GM19463 (cell line): Measurements from ENCODE around the gene ZNF565.
"Not testable (repeated sequence)": the region's sequence is repeated elsewhere in the genome, so short reads cannot be mapped to it uniquely, and the experiment has no call there.

Experiments used
- ATAC-seq: cut with Tn5 transposase; IDR thresholded peaks from one replicate; pipeline ENCODE4 v1.9.1; 2021; ENCODE audit warnings: mild to moderate bottlenecking, moderate library complexity; ENCODE audit not compliant: unreplicated experiment

ZNF565 gene

DNA sequence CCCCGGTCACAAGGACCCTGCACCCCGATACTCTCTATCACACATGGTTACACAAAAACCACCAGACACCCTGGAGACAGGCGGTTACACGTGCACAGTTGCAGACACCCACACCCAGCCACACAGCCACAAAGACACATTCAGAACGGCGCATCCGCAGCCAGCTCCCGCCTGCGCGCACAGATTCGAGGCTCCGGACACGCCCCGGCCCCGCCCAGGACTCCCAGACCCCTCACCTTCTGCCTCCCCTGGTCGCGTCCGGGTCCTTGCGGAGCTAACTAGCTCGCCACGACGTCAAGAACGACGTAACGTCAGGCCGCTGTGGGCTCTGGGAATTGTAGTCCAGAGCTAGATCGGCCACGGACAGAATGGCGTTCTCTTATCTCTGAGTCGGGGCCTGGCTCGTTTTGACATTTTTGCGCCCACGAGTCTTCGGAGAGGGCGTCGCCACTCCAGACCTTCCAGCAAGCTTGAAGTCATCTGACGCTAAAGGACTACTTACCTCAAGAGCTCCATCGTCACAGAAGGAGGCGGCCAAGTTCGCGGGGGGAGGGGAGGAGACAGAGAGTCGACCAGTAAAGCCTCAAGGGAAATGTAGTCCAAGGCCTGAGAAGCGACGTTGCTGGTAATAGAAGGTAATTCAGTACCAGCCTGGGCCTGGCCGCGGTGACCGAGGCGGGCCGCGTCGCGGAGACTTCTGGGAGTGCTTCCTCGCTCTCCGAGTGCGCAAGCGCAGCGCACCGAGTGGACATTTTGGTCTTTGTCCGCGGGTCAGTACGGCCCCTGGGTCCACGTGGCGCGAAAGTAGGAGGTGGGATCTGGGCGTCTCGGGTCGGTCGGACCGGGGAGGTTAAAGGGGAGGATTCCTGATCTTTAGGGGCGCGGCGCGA is at the start of gene ZNF565, which contains the start of gene ZNF146:
ZNF565 (minus strand) TSS at position 280 of the 890 bp plus-strand sequence. CDS start 12,680 bp downstream, outside the sequence.
ZNF146 (plus strand) TSS at position 721 of the 890 bp plus-strand sequence. CDS start 21,335 bp downstream, outside the sequence.
- ATAC-seq: peak; percentile 88

DNA sequence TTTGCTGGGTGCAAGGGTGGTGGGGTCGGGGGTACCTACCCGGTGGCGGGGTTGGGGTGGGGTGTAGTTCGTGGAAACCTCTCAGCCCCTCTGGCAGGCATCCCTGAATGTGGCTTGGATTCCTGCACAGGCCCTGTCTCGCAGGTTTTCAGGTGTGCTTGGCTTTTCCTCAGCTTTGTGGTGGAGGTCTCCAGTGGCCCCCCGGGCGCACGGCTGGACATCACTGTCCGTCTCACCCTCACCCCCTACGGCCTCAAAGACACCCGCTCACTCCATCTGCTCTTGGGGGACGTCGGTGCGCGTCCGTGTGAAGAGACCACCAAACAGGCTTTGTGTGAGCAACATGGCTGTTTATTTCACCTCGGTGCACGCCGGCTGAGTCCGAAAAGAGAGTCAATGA is 44.7 kb upstream of the ZNF565 start:
- ATAC-seq: no peak

DNA sequence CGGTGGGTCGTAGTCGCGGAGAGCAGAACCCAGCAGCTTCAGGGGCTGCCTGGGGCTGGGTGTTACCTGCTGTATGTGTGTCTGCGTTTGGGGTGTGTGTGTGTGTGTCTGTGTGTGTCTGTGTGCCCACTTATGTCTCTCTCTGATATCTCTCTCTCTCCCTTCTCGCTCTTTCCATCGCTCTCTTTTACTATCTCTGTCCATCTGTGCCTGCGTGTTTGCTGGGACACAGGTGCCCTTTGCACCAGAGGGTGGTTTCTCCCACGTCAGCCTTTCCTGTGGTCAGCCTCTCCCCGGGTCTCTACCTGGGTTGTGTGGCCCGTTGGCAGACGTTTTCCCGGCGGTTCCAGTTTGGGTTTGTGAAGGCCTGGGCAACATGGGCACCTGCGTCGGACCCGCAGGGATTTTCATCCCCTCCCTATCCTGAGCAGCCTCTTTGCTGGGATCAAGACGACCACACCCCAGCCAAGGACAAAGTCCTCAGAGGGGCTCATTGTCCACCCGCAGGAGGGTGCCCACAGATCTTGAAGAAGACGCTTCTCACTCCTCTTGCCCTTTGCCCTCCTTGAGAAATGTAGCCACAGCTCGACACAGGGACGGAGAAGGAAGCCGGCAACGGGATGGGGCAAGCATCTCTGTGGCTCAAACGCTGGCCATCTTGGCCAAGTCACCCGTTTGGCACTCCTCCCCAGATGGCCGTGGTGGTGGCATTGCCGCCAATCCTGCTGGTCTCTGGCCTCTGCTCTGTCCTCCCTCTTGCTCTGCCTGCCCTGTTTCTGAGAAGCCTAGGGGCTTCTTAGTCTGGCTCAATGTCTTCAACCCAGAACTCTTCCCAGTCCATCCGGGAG is 43.8 kb upstream of the ZNF565 start:
- ATAC-seq: no peak

DNA sequence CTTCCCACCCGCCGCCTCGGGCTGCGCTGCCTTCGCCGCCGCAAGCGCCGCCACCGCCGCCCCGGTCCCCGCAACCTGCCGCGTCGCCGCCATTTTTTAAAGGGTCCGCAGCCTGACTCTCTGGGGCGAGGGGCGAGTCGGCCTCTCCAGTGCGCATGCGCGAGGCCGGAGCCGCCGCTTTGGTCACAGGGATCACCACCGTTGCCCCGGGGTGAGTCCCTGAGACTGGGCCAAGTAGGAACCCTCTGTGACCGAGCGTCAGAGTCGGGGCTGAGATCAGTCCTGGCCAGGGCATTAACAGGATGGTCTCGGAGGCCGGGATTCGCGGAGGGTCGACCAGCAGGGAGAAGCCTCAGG is 43.0 kb upstream of the ZNF565 start:
- no peak for ATAC-seq

DNA sequence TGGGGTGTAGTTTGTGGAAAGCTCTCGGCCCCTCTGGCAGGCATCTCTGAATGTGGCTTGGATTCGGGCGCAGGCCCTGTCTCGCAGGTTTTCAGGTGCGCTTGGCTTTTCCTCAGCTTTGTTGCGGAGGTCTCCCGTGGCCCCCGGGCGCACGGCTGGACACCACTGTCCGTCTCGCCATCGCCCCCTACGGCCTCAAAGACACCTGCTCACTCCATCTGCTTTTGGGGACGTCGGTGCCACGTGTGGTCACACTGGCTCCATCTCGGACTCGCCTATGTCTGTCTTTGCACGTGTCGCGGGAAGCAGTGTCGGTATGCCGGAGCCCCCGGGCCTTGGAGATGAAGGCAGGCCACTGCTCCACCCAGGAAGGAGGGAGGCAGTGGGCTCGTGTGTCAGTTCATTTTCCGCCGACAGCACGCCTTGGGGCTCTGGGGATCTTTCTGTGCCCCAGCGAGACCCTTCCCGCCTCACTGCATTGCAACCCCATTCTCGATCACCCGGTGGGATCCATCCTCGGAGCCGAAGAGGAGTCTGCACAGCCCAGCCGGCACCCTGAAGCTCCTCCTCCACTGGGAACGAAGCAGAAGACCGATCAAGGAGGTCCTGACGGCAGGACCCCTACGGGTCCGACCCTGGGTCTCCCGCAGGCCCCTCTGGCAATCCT is 42.5 kb upstream of the ZNF565 start:
- no peak for ATAC-seq

DNA sequence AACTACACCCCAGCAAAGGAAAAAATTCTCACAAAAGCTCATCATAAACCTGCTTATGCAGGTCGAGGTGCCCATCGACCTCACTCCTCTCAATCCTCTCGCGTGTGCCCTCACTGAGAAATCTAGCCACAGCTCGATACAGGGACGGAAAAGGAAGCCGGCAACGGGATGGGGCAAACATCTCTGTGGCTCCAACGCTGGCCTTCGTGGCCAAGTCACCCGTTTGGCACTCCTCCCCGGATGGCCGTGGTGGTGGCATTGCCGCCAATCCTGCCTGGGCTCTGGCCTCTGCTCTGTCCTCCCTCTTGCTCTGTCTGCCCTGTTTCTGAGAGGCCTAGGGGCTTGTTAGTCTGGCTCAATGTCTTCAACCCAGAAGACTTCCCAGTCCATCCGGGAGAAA is 41.6 kb upstream of the ZNF565 start:
- ATAC-seq: no peak

DNA sequence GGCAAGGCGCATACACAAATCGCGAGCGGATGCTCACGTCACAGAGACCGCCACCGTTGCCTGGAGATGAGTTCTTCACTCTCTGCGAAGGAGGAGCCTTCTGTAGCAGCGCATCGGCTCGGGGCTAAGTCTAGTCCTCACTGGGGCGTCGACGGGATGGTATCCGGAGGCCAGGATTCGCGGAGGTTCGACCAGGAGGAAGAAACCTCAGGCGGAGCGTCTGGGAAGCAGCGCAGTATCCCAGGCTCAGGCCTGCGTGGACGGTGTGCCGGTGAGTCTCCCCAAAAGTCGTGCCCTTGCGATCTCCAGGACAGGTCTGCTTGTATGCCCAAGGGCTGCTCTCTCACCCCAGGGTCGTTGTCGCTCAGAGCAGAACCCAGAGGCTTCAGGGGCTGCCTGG is 40.9 kb upstream of the ZNF565 start:
- no peak for ATAC-seq

DNA sequence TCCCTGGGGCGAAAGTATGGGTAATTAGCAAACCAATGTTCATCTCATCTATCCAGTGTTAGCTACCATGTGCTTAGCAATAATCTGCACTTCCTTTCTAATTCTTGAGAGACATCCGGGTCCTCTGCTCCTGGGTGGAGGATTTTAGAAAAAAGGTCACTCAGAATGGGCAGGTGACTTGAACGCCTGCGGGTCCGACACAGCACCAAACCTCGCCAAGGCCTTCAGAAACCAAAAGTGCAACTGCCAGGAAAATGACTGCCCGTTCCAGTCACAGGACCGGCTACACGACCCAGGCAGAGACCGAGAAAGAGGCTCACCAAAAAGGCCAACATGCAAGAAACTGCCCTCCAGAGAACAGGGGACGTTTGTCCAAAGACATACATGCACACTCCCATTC is 40.4 kb upstream of the ZNF565 start:
- ATAC-seq: no peak

DNA sequence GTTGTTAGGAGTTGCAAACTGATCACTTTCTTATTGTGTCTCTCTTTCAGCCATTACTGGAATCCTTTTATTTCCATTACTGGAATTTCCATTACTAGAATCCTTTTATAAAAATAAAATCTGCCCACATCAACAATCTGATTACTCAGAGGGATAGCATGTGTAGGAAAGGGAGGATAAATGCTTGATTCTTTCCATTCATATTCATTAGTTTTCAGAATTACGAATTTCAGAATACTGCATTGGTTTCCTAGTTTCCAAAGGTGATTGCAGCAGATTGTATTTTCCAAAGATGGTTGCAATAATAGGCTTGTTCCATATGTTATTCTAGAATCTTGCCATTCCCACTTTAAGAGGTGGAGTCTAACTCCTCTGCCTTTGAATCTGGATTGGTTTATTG is 37.6 kb upstream of the ZNF565 start:
- ATAC-seq: no peak

DNA sequence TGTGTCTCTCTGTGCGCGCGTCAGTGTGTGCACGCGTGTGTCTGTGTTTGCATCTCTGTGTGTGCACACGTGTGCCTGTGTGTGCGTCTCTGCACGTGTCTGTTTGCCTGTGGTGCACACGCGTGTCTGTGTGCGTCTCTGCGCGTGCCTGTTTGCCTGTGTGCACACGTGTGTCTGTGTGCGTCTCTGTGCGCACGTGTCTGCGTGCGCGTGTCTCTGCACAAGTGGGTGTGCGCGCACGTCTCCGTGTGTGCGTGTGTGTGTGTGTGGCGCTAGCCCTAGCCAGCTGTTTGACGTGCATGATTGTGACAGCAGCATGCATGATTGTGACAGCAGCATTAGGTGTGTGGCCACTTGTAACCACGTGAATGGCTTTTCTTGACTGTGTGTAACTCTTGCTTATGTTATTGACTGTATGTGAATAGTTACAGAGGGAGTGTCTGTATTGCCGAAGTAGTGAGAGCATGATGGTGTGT is 31.6 kb upstream of the ZNF565 start:
- no peak for ATAC-seq

DNA sequence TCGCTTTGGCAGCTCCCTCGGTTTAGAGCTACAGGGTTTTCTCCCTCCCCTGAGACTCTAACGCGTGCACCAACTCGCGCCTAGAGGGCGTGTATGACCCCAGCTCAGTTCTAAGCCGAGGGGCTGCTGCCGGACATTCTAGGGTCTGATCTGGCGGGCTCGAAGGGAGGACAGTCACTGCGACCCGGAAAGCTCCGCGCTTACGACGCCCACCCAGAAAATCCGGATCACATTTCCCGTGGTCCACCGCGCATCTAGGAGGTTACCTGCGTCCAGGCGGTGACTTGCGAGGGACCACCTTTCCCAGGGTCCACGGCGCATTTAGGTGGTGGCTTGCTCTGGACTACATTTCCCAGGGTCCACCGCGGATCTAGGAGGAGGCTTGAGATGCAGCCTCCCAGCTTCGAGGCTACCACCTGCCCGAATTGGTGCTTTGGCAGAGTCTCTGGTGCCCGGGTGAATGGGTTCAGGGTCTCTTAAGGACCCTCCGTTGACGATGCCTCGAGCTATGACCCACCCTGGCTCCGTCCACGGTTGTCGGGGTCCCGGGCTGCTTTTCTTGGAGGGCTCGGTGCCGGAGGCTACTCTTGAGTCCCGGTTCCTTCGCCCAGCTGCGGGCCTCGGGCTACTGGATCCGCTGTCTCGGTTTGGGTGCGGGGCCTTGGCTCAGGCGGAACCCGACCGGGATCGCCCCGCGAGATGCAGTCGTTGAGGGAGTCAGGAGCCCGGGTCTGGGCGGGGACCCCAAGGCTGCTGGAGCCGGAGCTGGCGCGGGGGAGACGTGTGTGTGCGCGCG is 30.9 kb upstream of the ZNF565 start:
- ATAC-seq: no peak

DNA sequence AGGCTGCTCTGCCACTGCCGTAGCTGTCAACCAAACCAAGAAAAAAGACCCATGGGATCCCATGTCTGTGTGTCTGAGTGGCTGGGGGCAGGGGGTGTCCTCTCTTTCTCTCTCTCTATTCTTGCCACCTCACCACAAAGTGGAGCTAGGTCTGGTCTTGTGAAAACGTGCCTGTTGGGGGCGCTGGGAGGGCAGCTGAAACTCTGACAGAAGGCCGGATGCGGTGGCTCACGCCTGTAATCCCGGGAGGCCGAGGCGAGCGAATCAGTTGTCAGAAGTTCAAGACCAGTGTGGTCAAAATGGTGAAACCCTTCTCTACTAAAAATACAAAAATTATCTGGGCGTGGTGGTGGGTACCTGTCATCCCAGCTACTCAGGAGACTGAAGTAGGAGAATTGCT is 29.6 kb upstream of the ZNF565 start:
- ATAC-seq: no peak

DNA sequence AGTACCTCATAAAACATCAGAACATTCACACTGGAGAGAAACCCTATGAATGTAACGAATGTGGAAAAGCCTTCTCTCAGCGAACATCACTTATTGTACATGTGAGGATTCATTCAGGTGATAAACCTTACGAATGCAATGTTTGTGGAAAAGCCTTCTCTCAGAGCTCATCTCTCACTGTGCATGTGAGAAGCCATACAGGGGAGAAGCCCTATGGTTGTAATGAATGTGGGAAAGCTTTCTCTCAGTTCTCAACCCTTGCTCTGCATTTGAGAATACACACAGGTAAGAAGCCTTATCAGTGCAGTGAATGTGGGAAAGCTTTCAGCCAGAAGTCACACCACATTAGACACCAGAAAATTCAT is 22.5 kb upstream of the ZNF565 start:
- no peak for ATAC-seq

DNA sequence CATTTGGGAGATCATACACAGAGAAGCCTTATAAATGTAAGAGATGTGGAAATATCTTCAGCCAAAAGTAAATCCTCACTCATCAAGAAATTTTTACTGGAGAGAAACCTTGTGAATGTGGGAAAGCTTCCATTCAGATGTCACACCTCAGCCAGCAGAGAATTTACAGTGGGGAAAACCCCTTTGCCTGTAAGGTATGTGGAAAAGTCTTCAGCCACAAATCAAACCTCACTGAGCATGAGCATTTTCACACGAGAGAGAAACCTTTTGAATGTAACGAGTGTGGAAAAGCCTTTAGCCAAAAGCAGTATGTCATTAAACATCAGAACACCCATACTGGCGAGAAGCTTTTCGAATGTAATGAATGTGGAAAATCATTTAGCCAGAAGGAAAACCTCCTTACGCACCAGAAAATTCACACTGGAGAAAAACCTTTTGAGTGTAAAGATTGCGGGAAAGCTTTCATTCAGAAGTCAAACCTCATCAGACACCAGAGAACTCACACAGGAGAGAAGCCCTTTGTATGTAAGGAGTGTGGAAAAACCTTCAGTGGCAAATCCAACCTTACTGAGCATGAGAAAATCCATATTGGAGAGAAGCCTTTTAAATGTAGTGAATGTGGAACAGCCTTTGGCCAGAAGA is 22.0 kb upstream of the ZNF565 start:
- ATAC-seq: no peak

DNA sequence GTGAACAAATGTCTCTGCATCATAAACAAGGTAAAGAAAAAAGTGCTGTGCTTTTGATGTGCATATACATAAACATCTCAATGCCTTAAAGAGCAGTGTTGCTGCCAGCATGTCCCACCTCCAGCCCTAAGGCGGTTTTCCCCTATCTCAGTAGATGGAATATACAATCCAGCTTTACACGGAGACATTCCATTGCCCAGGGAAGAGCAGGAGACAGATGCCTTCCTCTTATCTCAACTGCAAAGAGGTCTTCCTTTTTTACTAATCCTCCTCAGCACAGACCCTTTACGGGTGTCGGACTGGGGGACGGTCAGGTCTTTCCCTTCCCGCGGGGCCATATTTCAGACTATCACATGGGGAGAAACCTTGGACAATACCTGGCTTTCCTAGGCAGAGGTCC is 19.2 kb upstream of the ZNF565 start:
- ATAC-seq: not testable (repeated sequence)

DNA sequence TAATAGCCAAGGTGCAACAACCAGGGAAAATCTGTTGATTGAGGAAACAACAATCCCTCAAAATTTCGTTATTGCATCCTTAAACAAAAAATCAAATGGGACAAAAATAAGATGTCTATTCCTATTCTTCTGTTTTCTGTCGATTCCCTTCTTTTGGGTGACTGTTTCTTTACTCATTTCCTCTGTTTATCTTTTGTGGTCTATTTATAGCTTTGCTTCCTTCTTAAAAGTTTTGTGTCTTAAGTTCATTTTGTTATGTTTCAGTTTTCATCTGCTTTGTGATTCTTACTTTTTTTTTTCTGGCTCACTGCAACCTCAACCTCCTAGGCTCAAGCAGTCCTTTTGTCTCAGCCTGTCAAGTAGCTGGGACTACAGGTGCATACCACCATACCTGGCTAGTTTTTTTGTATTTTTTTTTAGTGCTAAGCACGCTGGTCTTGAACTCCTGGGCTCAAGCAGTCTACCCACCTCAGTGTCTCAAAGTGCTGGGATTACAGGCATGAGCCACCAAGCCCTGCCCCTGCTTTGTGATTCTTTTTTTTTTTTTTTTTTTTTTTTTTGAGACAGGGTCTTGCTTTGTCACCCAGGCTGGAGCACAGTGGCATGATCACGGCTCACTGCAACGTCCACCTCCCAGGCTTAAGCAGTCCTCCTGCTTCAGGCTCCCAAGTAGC is 10.9 kb upstream of the ZNF565 start:
- ATAC-seq: no peak

DNA sequence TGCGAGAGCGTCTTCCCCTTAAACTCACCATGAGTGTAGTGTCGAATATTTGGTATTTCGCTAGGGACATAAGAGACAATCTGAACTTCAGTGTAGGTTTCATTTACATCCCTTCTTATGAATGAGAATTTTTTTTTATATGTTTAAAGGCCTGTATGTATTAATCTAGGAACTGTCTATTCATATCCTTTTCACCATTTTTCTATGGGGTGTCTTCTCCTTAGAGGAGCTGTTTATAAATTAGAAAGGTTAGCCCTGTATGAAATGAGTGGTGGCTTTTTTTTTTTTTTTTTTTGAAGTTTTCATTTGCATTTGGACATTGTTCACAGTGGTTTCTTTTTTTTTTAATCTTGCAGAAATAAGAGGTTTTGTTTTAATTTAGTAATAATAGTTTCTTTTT is 8.0 kb upstream of the ZNF565 start:
- no peak for ATAC-seq

DNA sequence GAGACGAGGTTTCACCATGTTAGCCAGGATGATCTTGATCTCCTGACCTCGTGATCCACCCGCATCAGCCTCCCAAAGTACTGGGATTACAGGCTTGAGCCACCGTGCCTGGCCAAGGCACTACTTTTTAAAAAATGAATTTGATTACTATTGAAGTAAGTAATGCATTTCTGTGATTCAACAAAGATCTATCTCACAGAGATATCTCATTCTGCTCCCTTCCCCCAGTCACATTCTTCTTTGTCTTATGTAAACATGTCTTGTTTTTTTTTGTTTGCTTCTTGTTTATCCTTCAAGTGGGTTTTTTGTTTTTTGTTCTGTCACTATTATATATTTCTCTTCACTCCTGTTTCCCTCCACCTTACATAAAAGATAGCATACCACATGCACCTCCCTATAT is 7.0 kb upstream of the ZNF565 start:
- ATAC-seq: no peak
